HG02852 (cell line): ENCODE measurements around the gene ZIC5.

Experiments used
- ATAC-seq: cut with Tn5 transposase; IDR thresholded peaks from one replicate; pipeline ENCODE4 v1.9.1; 2021; ENCODE audit warnings: mild to moderate bottlenecking, moderate library complexity; ENCODE audit not compliant: unreplicated experiment

Gene ZIC5

DNA sequence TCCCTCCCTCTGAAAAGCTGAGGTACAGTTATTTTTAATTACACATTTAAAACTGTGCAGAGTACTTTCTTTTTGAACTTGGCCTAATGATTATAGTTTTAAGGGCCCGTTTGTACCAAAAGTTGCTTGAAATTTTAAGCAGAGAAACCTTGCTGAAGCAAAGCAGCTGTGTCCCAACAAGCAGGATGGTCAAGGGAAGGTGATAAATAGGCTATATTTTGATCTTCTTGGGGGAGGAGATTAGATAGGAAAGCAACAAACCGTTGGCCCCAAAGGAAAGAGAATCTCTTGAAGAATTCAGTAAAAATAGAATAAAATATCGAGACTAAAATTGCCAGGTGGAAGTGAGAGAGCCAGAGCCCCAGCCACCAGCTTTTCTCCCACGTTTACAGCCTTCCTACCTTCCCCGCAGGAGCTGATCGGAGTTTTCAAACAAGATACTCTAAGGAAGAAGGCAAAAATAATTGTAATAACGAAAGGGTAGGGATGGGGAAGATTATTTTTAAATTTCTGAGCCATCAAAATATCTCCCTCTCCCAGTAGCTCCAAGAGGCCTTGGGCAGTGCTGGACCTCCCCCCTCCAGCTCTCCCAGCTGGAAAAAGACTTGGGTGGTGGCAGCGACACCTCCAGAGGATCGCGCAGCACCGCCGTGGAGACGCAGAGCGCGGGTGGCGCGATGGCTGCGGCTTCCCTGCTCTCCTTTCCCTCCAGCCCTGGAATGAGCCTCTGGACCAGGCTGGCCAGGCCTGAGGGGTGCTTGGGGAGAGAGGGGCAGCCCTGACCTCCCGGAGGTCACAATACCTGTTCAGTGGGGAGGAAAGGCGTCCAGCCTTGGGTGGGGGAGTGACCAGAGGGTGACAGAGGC lies 15.8 kb upstream of the ZIC5 start:
- ATAC-seq = no peak

GRCh38 chr13:99986741-99987140 lies 15.2 kb upstream of the ZIC5 start:
- ATAC-seq = no peak

DNA sequence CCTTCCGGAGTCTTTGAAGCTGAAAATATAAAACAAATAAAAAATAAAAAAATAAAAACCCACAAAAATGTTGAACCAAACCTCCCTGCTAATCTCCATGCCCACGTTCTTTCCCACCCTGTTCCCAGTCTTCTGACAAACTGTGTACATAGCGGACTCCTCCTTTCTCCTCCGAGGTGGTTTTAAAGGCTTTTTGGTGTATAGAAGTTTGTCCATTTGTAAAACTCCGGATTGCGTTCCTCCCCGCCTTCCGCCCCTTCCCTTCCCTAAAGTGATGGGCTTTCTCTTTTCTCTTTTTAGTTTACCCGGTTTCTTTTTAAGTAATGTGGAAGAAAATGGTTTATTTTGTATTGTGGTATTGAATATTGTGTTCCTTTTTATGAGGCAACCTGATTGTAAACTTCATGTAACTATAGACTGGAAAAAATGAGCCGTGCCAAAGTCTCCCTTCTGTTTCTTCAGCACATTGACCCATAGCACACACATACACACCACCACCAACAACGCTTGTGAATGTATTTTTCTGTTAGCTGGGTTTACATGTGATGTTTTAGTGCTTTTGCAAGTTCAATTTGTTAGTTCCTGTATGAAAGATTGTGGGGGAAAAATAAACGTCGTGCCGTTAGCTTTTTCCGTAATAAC lies 14.4 kb upstream of the ZIC5 start:
- no peak for ATAC-seq

DNA sequence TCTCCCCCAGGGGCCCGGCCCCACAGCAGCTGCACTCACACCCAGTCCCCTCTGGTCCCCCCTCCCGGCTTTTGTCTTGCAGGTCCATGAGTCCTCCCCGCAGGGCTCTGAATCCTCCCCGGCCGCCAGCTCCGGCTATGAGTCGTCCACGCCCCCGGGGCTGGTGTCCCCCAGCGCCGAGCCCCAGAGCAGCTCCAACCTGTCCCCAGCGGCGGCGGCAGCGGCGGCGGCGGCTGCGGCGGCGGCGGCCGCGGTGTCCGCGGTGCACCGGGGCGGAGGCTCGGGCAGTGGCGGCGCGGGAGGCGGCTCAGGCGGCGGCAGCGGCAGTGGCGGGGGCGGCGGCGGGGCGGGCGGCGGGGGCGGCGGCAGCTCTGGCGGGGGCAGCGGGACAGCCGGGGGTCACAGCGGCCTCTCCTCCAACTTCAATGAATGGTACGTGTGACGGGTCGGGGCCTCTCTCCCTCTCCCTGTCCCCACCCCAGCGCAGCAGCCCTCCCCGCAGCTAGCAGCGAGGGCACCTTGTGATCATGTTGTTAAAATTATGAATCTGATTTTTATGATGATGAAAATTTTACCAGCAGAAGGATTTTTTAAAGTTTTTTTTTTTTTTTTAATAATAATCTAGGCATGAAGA lies 13.8 kb upstream of the ZIC5 start:
- no peak for ATAC-seq

DNA sequence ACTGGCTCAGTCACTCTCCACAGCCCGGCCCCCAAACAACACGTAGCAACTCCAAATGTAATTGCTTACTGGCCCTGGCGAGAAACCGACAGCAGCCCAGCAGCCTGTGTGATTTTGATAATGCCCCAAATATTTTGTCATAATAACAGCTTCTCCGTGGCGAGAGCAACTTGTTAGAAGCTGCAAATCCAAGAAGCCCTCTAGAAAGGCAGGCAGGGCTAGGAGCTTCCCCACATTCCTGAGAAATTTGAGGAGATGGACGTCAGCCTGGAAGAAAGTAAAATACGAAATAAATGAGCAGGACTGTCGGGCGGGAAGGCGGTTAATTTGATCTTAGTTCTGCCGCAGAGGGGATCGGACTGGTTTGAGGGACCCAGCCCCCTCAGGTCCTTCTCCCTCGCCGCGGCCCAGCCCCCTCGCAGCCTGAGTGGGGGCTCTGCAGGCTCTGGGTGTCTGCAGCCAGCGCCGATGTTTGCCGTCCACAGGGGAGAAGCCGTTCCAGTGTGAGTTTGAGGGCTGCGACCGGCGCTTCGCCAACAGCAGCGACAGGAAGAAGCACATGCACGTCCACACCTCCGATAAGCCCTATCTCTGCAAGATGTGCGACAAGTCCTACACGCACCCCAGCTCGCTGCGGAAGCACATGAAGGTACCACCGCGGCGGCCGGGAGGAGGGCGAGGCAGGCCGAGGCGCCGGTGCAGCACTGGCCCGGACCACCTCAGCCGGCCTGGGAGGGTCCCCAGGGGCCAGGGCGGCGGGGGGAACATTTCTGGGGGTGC lies 13.1 kb upstream of the ZIC5 start:
- no peak for ATAC-seq

- ATAC-seq = no peak
These were observed 12.2 kb upstream of the ZIC5 start for GRCh38 chr13:99983499-99984401.

DNA sequence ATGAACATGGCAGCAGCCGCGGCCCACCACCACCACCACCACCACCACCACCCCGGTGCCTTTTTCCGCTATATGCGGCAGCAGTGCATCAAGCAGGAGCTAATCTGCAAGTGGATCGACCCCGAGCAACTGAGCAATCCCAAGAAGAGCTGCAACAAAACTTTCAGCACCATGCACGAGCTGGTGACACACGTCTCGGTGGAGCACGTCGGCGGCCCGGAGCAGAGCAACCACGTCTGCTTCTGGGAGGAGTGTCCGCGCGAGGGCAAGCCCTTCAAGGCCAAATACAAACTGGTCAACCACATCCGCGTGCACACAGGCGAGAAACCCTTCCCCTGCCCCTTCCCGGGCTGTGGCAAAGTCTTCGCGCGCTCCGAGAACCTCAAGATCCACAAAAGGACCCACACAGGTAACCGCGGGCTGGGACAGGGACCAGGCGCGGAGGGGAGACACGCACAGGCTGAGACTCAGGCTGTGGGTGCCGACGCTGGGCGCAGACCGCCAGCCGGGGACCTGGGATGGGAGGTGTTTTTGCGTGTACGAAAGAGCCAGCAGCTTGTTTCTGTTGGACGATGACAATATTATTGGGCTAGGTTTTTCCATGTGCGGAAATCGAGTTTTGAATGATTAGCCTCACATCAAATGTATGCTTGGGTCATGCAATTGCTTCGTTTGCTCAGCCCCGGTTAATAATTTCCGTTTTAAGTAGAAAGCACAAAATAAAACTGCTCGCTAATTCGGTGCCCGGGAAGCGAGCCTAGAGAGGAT lies 11.3 kb upstream of the ZIC5 start:
- no peak for ATAC-seq

DNA sequence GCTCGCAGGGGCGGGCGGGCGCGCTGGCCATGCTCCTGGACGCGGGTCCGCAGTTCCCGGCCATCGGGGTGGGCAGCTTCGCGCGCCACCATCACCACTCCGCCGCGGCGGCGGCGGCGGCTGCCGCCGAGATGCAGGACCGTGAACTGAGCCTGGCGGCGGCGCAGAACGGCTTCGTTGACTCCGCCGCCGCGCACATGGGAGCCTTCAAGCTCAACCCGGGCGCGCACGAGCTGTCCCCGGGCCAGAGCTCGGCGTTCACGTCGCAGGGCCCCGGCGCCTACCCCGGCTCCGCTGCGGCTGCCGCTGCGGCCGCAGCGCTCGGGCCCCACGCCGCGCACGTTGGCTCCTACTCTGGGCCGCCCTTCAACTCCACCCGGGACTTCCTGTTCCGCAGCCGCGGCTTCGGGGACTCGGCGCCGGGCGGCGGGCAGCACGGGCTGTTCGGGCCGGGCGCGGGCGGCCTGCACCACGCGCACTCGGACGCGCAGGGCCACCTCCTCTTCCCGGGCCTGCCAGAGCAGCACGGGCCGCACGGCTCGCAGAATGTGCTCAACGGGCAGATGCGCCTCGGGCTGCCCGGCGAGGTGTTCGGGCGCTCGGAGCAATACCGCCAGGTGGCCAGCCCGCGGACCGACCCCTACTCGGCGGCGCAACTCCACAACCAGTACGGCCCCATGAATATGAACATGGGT lies 10.6 kb upstream of the ZIC5 start:
- ATAC-seq = no peak

DNA sequence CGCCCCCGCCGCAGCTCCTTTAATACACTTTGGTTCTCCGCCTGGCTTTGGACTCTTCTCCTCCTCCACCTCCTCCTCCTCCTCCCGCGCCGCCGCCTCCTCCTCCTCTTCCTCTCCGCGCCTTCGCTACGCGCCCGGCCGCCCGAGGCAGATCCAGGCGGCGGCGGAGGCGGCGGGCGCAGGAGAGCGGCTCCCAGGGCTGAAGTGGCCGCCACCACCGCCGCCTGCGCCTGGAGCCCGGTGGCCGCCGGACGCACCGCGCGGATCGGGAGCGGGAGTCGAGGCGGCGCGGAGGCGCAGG lies 10.1 kb upstream of the ZIC5 start, which contains the start of gene ZIC2:
ZIC2 (plus strand) TSS at position 50 of the 301 bp plus-strand sequence. CDS start 281 bp downstream, outside the sequence.
- ATAC-seq = no peak

GRCh38 chr13:99980824-99981734 lies 9.5 kb upstream of the ZIC5 start:
- ATAC-seq = no peak

- peak; percentile 62 for ATAC-seq
These were observed 8.7 kb upstream of the ZIC5 start for GRCh38 chr13:99980201-99980823.

GRCh38 chr13:99979453-99980200 lies 8.1 kb upstream of the ZIC5 start:
- ATAC-seq = no peak

DNA sequence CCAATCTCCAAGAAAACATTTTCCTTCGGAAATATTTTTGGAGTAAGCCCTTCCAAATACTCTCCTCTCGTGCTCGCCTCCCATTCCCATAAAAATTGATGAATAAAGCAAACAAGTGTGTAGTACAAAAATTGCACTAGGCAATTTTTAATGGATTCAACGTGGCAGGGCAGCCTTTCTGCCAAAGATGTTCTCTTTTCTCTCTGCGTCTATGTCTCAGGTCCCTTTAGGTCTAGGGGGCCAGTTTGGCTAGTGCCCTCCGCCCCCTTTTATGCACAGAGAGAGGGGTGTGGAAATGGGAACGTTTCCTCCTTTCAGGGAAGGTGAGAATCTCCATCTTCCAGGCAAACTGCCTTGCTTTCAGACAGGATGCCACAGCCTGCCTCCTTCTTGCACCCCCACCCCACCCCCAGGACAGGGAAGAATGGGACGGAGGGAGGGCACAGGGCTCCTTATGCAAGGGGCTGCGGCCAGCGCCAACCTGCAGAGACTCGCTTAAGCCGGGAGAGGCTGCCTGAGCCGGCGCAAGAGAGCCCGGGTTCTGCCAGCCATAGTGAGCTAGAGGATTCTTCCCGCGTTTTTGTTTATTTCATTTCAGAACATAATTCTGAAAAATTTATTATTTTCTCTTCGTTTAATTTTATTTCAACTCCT lies 7.4 kb upstream of the ZIC5 start:
- no peak for ATAC-seq

- ATAC-seq = no peak
These were observed 6.6 kb upstream of the ZIC5 start for GRCh38 chr13:99977912-99978798.

- ATAC-seq = no peak
These were observed 5.9 kb upstream of the ZIC5 start for GRCh38 chr13:99977334-99977911.
